Measurements from ENCODE around the gene NSUN6. TPM values are rescaled to one million over a fixed set of nuclear protein-coding genes. Genes with fewer than 3 reads are reported as not detected.

Gene NSUN6
- total RNA-seq, 1 donor from 2014 or later = 14.3 TPM

DNA sequence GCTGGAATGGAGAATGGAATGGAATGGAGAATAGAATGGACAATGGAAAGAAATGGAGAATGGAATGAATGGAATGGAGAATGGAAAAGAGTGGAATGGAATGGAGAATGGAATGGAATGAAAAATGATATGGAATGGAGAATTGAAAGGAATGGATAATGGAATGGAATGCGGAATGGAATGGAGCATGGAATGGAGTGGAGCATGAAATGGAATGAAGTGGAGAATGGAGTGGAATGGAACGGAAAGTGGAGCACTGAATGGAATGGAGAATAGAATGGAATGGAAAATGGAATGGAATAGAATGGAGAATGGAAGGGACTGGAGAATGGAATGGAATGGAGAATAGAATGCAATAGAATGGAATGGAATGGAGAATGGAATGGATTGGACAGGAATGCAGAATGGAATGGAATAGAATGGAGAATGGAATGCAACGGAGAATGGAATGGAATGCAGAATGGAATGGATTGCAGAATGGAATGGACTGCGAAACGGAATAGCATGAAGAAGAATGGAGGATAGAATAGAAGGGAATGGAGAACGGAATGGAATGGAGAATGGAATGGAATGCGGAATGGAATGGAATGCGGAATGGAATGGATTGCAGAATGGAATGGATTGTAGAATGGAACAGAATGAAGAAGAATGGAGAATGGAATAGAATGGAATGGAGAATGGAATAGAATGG is 89.4 kb downstream of the NSUN6 start:
- TF ChIP-seq, protein P1, sequence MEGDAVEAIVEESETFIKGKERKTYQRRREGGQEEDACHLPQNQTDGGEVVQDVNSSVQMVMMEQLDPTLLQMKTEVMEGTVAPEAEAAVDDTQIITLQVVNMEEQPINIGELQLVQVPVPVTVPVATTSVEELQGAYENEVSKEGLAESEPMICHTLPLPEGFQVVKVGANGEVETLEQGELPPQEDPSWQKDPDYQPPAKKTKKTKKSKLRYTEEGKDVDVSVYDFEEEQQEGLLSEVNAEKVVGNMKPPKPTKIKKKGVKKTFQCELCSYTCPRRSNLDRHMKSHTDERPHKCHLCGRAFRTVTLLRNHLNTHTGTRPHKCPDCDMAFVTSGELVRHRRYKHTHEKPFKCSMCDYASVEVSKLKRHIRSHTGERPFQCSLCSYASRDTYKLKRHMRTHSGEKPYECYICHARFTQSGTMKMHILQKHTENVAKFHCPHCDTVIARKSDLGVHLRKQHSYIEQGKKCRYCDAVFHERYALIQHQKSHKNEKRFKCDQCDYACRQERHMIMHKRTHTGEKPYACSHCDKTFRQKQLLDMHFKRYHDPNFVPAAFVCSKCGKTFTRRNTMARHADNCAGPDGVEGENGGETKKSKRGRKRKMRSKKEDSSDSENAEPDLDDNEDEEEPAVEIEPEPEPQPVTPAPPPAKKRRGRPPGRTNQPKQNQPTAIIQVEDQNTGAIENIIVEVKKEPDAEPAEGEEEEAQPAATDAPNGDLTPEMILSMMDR (conservative IDR thresholded peaks at IDR 0.05) = no peak
- Mint-ChIP-seq H3K4me1 (ENCODE audit: unreplicated experiment) (no peaks in the 10 kb centered on the region), H3K36me3 (no peaks in the 10 kb centered on the region), H3K27ac (no peak overlapping the region), H3K9me3 (no peaks in the 10 kb centered on the region), H3K4me3 (no peak overlapping the region), H3K27me3 (no peaks in the 10 kb centered on the region)
- DNase-seq (ENCODE audit: extremely low spot score, unreplicated experiment) = no peak

DNA sequence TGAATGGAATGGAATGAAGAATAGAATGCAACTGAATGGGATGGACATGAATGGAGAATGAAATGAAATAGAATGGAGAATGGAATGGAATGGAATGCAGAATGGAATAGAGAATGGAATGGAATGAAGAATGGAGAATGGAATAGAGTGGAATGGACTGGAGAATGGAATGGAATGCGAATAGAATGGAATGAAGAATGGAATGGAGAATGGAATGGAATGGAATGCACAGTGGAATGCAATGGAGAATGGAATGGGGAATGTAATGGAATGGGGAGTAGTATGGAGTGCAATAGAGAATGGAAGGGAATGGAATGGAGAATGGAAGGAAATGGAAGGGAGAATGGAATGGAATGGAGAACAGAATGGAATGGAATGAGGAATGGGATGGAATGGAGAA is 93.4 kb downstream of the NSUN6 start:
- Mint-ChIP-seq H3K9me3 (no peaks in the 10 kb centered on the region), H3K36me3 (no peaks in the 10 kb centered on the region), H3K4me3 (no peak overlapping the region), H3K4me1 (ENCODE audit: unreplicated experiment) (no peaks in the 10 kb centered on the region), H3K27ac (no peak overlapping the region), H3K27me3 (no peaks in the 10 kb centered on the region)
- TF ChIP-seq, protein P1 (conservative IDR thresholded peaks at IDR 0.05) = no peak
- DNase-seq (ENCODE audit: extremely low spot score, unreplicated experiment) = no peak

DNA sequence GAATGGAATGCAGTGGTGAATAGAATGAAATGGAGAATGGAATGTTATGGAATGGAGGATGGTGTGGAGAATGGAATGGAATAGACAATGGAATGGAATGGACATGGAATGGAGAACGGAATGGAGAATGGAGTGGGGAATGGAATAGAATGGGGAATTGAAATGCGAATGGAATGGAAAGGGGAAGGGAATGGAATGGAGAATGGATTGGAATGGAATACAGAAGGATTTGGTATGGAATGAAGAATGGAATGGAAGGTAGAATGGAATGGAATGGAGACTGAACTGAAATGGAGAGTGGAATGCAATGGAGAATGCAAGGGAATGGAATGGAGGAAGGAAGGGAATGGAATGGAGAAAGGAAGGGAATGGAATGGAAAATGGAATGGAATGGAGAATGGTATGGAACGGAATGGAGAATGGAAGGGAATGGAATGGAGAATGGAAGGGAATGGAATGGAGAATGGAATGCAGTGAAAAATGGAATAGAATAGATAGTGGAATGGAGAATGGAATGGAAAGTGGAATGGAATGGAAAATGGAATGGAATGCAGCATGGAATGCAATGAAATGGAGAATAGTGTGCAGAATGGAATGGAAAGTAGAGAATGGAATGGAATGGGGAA is 94.8 kb downstream of the NSUN6 start:
- Mint-ChIP-seq H3K27me3 (no peaks in the 10 kb centered on the region), H3K4me1 (ENCODE audit: unreplicated experiment) (no peaks in the 10 kb centered on the region), H3K27ac (no peak overlapping the region), H3K36me3 (no peaks in the 10 kb centered on the region), H3K9me3 (no peaks in the 10 kb centered on the region), H3K4me3 (no peak overlapping the region)
- TF ChIP-seq, protein P1 (conservative IDR thresholded peaks at IDR 0.05) = no peak
- DNase-seq (ENCODE audit: extremely low spot score, unreplicated experiment) = no peak

GRCh38 chr10:18554479-18554878 is 96.9 kb downstream of the NSUN6 start:
- Mint-ChIP-seq H3K4me1 (ENCODE audit: unreplicated experiment) (no peaks in the 10 kb centered on the region), H3K4me3 (no peak overlapping the region), H3K27me3 (no peaks in the 10 kb centered on the region), H3K9me3 (no peaks in the 10 kb centered on the region), H3K36me3 (peaks cover 4% of the 10 kb centered on the region), H3K27ac (no peak overlapping the region)
- TF ChIP-seq, protein P1 (conservative IDR thresholded peaks at IDR 0.05) = no peak
- no peak for DNase-seq (ENCODE audit: extremely low spot score, unreplicated experiment)

DNA sequence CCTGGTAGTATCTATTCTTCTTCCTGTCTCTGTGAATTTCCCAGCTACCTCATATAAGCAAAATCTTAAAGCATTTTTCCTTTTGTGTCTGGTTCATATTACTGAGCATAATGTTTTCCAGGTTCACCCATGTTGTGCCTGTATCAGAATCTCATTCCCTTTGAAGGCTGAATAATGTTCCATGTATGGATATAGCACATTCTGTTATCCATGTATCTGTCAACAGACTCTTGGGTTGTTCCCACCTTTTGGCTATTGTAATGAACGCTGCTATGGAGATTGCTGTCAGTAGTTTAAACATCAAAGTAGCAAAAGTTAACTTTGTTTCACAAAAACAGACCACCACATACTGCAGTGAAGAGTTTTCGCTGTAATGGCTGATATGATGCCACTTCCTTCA is 99.9 kb downstream of the NSUN6 start:
- no peaks in the 10 kb centered on the region for H3K4me1 Mint-ChIP-seq (ENCODE audit: unreplicated experiment)

More for the DNA sequence above, 99.9 kb downstream of the NSUN6 start:
- DNase-seq (ENCODE audit: extremely low spot score, unreplicated experiment) = no peak
- TF ChIP-seq, protein P1 (conservative IDR thresholded peaks at IDR 0.05) = no peak
- Mint-ChIP-seq H3K36me3 (peaks cover 13% of the 10 kb centered on the region), H3K4me3 (no peak overlapping the region), H3K27ac (no peak overlapping the region), H3K9me3 (no peaks in the 10 kb centered on the region), H3K27me3 (no peaks in the 10 kb centered on the region)
